ENCODE data around the gene ANTXRL.

Gene ANTXRL

GRCh38 chr10:46240684-46241565, 45.9 kb upstream of the ANTXRL start:
- TF ChIP-seq EGR1 (IDR thresholded peaks at IDR 0.05) (no peak), RAD21 (IDR thresholded peaks at IDR 0.05; ENCODE audit: low read depth) (no peak), CREB1 (IDR thresholded peaks at IDR 0.05; ENCODE audit: low read depth) (no peak), REST (IDR thresholded peaks at IDR 0.05; ENCODE audit: low read depth) (no peak), MAX (IDR thresholded peaks at IDR 0.05) (no peak), TAF1 (IDR thresholded peaks at IDR 0.05; ENCODE audit: low read depth) (no peak)

- no peak for TF ChIP-seq EP300 (IDR thresholded peaks at IDR 0.05; ENCODE audit: borderline replicate concordance)
- TF ChIP-seq EGR1 (IDR thresholded peaks at IDR 0.05): no peak
- no peak for TF ChIP-seq REST (IDR thresholded peaks at IDR 0.05; ENCODE audit: low read depth)
- TF ChIP-seq MAX (IDR thresholded peaks at IDR 0.05): no peak
- no peak for TF ChIP-seq RAD21 (IDR thresholded peaks at IDR 0.05; ENCODE audit: low read depth)
- no peak for TF ChIP-seq CREB1 (IDR thresholded peaks at IDR 0.05; ENCODE audit: low read depth)
- no peak for TF ChIP-seq FOXM1 (IDR thresholded peaks at IDR 0.05; ENCODE audit: borderline replicate concordance, low read depth)
- no peak for TF ChIP-seq USF1 (IDR thresholded peaks at IDR 0.05)
- no peak for TF ChIP-seq TCF12 (IDR thresholded peaks at IDR 0.05; ENCODE audit: low read depth)
- TF ChIP-seq ZBTB7A (IDR thresholded peaks at IDR 0.05; ENCODE audit: low read depth): no peak
- no peak for TF ChIP-seq NFIC (IDR thresholded peaks at IDR 0.05)
- no peak for TF ChIP-seq TEAD4 (IDR thresholded peaks at IDR 0.05)
- no peak for TF ChIP-seq YY1 (IDR thresholded peaks at IDR 0.05; ENCODE audit: low read depth)
Measured at GRCh38 chr10:46245381-46245900, 41.4 kb upstream of the ANTXRL start.

GRCh38 chr10:46247181-46247475, 39.7 kb upstream of the ANTXRL start:
- TF ChIP-seq YY1 (IDR thresholded peaks at IDR 0.05; ENCODE audit: low read depth) (no peak), CEBPB (IDR thresholded peaks at IDR 0.05) (no peak), MAX (IDR thresholded peaks at IDR 0.05) (no peak), NFIC (IDR thresholded peaks at IDR 0.05) (no peak), ZBTB7A (IDR thresholded peaks at IDR 0.05; ENCODE audit: low read depth) (no peak), CREB1 (IDR thresholded peaks at IDR 0.05; ENCODE audit: low read depth) (no peak), EP300 (IDR thresholded peaks at IDR 0.05; ENCODE audit: borderline replicate concordance) (no peak), TAF1 (IDR thresholded peaks at IDR 0.05; ENCODE audit: low read depth) (no peak)

DNA sequence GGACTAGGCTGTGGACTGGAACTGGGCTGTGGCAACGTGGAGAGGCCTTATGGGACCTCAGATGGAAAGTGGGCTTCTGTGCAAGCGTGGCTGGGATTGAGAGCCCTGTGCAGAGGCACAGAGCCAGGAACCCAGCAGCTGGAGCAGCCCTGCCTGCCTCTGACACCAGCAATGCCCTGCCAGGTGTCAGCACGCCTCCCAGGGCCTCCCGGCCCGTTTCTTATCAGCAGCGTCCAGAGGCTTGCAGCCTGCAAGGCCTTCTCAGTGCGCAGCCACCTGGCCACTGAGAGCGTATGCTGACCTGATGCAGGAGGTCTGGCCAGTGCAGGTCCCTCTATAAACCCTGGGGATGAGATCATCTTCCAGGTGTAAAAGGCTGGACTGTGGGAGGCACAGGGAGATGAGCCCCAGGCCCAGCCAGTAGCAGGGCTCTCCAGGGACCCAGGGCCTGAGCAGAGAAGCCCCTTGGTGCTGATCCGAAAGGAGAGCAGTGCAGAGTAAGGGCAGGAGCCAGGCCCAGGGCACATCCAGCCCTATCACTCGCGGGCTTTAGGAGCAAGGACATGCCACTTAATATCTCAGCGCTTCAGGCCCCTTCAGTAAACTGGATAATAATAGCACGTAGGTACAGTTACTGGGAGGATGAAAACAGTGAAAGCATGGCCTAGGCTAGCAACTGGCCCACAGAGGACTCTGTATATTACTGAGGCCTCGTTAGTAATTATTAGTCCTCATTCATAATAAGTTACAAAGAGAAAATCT, 38.8 kb upstream of the ANTXRL start:
- TF ChIP-seq RAD21 (IDR thresholded peaks at IDR 0.05; ENCODE audit: low read depth) (no peak), ZBTB7A (IDR thresholded peaks at IDR 0.05; ENCODE audit: low read depth) (no peak), TAF1 (IDR thresholded peaks at IDR 0.05; ENCODE audit: low read depth) (no peak), CREB1 (IDR thresholded peaks at IDR 0.05; ENCODE audit: low read depth) (no peak), CEBPB (IDR thresholded peaks at IDR 0.05) (no peak), MAX (IDR thresholded peaks at IDR 0.05) (no peak), EGR1 (IDR thresholded peaks at IDR 0.05) (no peak), EP300 (IDR thresholded peaks at IDR 0.05; ENCODE audit: borderline replicate concordance) (no peak), TEAD4 (IDR thresholded peaks at IDR 0.05) (no peak), FOXM1 (IDR thresholded peaks at IDR 0.05; ENCODE audit: borderline replicate concordance, low read depth) (no peak), REST (IDR thresholded peaks at IDR 0.05; ENCODE audit: low read depth) (no peak), YY1 (IDR thresholded peaks at IDR 0.05; ENCODE audit: low read depth) (no peak), TCF12 (IDR thresholded peaks at IDR 0.05; ENCODE audit: low read depth) (no peak), USF1 (IDR thresholded peaks at IDR 0.05) (no peak), NFIC (IDR thresholded peaks at IDR 0.05) (no peak)

Data from Ishikawa (cell line).